Cardiac muscle cell (in vitro differentiated cells and primary cell): ENCODE measurements around the gene ZNF599. TPM values are rescaled to one million over a fixed set of nuclear protein-coding genes. Genes with fewer than 3 reads are reported as not detected.

Experiments used
- DNase-seq, 2 donors: peaks; one replicate each; pipeline versions ENCODE4 v3.0.0 to v3.0.0-alpha.2; 2010 to 2017; ENCODE audit warnings: low read depth in 1 of 2, low spot score in 1 of 2
- H3K27ac ChIP-seq: fragments of 200-600 bp; sonication (generic); 2 replicates; pipeline ENCODE4 v1.5.1; 2016
- H3K27me3 ChIP-seq: fragments of 200-600 bp; sonication (generic); 2 replicates; pipeline ENCODE4 v1.6.0; 2016; ENCODE audit warnings: control low read depth
- H3K36me3 ChIP-seq: fragments of 200-600 bp; sonication (generic); 2 replicates; pipeline ENCODE4 v1.5.1; 2016; ENCODE audit warnings: control low read depth
- H3K4me1 ChIP-seq: fragments of 200-600 bp; sonication (generic); 2 replicates; pipeline ENCODE4 v1.8.1; 2017; ENCODE audit warnings: low read depth, mild to moderate bottlenecking, mixed run types
- H3K4me3 ChIP-seq: fragments of 200-600 bp; sonication (generic); 2 replicates; pipeline ENCODE4 v1.5.1; 2016; ENCODE audit warnings: mild to moderate bottlenecking
- H3K9me3 ChIP-seq: fragments of 200-600 bp; sonication (generic); 2 replicates; pipeline ENCODE4 v1.5.1; 2017; ENCODE audit warnings: low read depth, mild to moderate bottlenecking, control low read depth
- CTCF ChIP-seq: IDR thresholded peaks from 2 replicates; pipeline ENCODE4 v1.5.1; 2012; ENCODE audit warnings: low read depth, mild to moderate bottlenecking, low read length
- polyA plus RNA-seq: library from polyadenylated mRNA; unstranded; fragments of >200 nt; fragmentation: Nextera tagmentation; extraction: Ambion mirVana; gene quantifications from 2 replicates; pipeline ENCODE4 v1.2.1, GENCODE V29; 2016
- total RNA-seq: library from RNA; depleted of rRNA; stranded (reverse); fragments of >200 nt; gene quantifications from 2 replicates; pipeline ENCODE4 v1.2.3, GENCODE V29; 2016

Gene ZNF599
- total and polyA plus RNA-seq, 2 experiments from 2014 or later = 11.6 to 18.4 TPM

GRCh38 chr19:34711890-34712289 is 61.1 kb downstream of the ZNF599 start:
- Histone ChIP-seq H3K4me1 (no peaks in the 10 kb centered on the region), H3K27me3 (no peaks in the 10 kb centered on the region), H3K27ac (no peak overlapping the region), H3K4me3 (no peak overlapping the region), H3K9me3 (no peaks in the 10 kb centered on the region), H3K36me3 (no peaks in the 10 kb centered on the region)
- DNase-seq = no peak
- TF ChIP-seq CTCF = no peak

Other genes starting within 250 kb of the ZNF599 start
- gene SCGB2B2, start 96.1 kb downstream of the ZNF599 start, total RNA-seq = 0.27 TPM in 1 of 2 replicates, not detected in the other
- gene SCGB2B2, start 96.1 kb downstream of the ZNF599 start, polyA plus RNA-seq = 0.23 and 0.29 TPM in 2 replicates
- gene ZNF302, start 95.5 kb downstream of the ZNF599 start, total RNA-seq = 37.1 and 59.1 TPM in 2 replicates
- 60.6 and 80.8 TPM in 2 replicates for gene ZNF302, start 95.5 kb downstream of the ZNF599 start, polyA plus RNA-seq
- gene ZNF181, start 39.0 kb downstream of the ZNF599 start, total RNA-seq = 28.5 and 33.2 TPM in 2 replicates
- 14.9 and 16.9 TPM in 2 replicates for gene ZNF181, start 39.0 kb downstream of the ZNF599 start, polyA plus RNA-seq
- 4.6 and 4.7 TPM in 2 replicates for gene ZNF30, start 153.7 kb upstream of the ZNF599 start, total RNA-seq
- 4.1 and 7.8 TPM in 2 replicates for gene ZNF30, start 153.7 kb upstream of the ZNF599 start, polyA plus RNA-seq
- 8.9 and 14.0 TPM in 2 replicates for gene ZNF792, start 191.0 kb upstream of the ZNF599 start, total RNA-seq
- gene ZNF792, start 191.0 kb upstream of the ZNF599 start, polyA plus RNA-seq = 2.6 and 4.6 TPM in 2 replicates
- 68.8 and 113 TPM in 2 replicates for gene GRAMD1A, start 227.1 kb upstream of the ZNF599 start, total RNA-seq
- 84.6 and 127 TPM in 2 replicates for gene GRAMD1A, start 227.1 kb upstream of the ZNF599 start, polyA plus RNA-seq